CD4-positive, alpha-beta T cell treated with Interleukin-6 at 100 ng/mL for 8 hours (primary cell): Measurements from ENCODE around the gene PKP1.
"Not testable (repeated sequence)": the region's sequence is repeated elsewhere in the genome, so short reads cannot be mapped to it uniquely, and the experiment has no call there.

ENCODE experiments used
- DNase-seq: peaks from one replicate; pipeline ENCODE4 v3.0.0-alpha.2; 2020; ENCODE audit warnings: mixed read lengths, low spot score

Gene PKP1, protein sequence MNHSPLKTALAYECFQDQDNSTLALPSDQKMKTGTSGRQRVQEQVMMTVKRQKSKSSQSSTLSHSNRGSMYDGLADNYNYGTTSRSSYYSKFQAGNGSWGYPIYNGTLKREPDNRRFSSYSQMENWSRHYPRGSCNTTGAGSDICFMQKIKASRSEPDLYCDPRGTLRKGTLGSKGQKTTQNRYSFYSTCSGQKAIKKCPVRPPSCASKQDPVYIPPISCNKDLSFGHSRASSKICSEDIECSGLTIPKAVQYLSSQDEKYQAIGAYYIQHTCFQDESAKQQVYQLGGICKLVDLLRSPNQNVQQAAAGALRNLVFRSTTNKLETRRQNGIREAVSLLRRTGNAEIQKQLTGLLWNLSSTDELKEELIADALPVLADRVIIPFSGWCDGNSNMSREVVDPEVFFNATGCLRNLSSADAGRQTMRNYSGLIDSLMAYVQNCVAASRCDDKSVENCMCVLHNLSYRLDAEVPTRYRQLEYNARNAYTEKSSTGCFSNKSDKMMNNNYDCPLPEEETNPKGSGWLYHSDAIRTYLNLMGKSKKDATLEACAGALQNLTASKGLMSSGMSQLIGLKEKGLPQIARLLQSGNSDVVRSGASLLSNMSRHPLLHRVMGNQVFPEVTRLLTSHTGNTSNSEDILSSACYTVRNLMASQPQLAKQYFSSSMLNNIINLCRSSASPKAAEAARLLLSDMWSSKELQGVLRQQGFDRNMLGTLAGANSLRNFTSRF

DNA sequence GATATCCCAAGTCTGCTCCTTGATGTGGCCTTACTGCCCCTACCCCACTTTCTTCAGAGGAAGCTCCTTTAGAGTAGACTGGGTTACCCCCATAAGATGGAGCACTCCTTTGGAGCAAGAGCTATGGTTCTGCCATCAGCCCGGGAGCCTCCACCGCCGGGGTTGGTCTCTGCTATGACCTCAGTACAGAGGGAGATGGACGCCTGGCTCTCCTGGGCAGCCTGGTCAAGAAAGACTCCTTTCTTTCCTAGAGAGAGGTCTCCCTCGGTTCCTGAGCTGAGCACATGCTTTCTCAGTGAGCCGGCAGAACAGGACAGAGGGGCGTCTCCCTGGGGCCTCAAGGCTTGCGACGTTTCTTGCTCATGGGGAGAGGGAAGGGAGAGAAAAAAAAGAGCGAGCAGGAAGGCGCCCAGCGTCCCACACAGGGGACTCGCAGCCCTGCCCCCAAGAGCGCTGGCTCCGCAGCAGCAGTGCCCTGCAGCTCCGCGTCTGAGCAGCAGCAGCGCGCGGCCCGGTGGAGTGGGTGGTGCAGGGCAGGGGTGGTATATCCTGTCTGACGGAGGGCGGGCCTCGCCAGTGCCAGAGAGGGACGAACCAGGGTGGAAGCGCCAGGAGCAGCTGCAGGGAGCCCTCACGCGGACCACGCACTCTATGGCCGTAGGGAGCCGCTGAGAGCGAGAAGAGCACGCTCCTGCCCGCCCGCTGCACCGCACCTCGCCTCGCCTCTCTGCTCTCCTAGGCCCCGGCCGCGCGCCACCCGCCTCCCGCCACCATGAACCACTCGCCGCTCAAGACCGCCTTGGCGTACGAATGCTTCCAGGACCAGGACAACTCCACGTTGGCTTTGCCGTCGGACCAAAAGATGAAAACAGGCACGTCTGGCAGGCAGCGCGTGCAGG is at the start of gene PKP1:
Gene PKP1 (plus strand): TSS at position 576 of the 899 bp plus-strand sequence. CDS start 197 bp downstream, at position 773.
- DNase-seq = no peak

DNA sequence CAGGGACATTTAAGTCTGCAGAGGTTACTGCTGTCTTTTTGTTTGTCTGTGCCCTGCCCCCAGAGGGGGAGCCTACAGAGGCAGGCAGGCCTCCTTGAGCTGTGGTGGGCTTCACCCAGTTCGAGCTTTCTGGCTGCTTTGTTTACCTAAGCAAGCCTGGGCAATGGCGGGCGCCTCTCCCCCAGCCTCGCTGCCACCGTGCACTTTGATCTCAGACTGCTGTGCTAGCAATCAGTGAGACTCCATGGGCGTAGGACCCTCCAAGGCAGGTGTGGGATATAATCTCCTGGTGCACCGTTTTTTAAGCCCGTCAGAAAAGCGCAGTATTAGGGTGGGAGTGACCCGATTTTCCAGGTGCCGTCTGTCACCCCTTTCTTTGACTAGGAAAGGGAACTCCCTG is 43.7 kb upstream of the PKP1 start:
- DNase-seq = not testable (repeated sequence)

DNA sequence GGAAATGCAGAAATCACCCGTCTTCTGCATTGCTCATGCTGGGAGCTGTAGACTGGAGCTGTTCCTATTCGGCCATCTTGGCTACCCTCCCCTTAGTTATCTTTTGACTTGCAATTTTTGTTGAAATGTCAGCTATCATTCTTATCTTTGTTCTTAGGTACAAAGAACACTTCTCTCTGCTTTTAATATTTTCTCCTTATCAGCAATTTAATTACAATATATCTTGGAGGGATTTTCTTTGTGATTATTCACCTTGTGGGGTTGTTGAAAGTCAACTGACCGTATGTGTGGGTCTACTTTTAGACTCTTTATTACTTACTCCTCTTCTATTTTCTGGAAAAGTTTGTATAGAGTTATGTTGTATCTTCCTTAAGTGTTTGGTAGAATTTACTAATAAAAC is 43.1 kb upstream of the PKP1 start:
- no peak for DNase-seq

DNA sequence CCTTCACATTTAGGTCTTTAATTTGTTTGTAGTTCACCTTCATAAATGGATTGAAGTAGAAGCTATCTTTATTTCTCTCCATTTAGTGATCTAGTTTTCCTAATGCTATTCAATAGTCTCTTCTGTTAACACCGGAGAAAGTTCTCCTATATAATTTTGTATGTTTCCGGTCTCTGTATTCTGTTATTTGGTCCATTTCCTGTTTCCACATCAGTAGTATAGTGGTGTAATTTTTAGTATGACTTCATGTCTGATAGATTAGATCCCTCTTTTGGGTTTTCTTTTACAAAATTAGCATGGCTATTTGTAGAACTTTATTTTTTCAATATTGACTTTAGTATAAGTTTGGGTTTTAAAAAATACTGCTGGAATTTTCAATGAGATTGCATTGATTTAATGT is 41.6 kb upstream of the PKP1 start:
- DNase-seq = no peak

DNA sequence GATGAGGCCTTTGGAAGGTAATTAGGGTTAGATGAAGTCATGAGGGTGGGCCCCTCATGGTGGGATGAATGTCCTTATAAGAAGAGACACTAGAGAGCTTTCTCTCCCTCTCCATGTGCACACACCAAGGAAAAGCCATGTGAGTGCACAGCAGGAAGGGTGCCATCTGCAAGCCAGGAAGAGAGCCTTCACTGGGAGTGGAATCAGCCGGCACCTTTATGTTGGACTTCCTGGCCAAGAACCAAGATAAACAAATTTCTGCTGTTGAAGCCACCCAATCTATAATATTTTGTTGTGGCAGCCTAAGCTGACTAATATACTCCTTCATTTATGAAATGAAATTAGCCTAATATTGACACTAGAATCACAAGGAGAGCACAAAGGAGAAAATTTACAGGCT is 38.2 kb upstream of the PKP1 start:
- no peak for DNase-seq

DNA sequence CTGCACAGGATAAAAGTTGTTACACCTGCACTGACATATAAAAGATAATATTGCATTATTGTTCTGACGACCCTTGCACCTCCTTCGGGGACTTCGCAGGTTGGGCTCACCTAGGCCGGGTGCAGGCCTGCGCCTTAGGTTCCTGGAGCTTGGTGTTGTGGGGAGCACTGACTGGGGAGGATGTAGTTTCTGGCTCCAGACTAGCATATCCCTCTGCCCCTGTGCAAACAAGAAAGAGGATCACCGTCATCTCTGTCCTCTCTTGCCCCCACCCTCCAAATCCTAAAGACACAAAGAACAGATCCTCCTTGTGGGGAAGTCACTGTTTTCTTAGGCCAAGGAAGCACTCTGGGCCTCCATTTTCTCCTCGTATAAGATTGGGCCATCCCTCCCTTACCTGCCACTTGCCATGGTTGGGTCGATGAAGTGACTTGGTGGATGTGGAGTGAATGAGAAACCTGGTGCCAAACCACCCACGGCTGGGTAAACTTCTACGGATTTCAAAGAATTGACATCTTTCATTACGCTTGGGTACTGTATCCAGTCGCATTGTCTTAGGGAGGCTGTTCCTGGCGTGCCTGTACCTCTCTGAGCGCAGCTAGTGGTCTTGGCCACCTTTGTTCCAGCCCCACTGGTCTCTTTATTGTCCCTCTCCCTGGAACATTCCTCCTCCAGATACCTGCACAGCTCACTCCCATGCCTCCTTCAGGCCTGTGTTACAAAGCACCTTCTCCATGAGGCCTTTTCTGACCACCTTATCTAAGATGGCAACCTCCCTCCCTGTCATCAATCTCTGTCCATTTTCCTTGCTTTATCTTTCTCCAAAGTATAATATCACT is 34.4 kb upstream of the PKP1 start:
- DNase-seq = no peak

DNA sequence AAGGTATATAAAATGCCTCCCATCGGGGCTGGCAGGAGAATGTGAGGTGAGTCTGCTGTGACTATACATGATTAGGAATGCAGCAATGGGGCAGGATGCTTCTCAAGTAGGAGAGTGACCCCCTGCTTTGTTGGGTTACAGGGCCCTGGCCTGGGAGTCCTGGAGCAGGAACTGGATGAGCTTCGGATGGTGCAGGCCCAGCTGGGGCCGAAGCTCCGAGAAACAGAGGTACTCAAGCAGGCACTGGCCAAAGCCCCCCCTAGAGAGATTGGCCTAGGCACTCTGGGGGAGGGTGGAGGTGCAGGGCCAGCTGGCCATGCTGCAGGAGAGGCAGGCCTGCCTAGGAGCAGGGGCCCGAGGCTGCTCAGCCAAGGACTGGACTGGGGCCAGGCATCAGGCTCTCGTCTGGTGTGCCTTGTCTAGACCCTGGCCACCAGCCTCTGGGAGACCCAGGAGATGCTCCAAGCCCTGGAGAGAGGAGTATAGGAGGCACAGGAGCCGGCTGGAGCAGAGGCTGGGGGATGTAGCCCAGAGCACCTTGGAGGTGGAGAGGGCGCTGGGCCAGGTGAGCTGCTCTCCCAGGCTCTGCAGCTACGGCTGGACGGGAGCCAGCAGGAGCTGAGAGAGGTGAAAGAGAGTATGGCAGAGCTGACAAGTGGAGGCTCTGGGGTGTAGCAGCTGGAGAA is 32.8 kb upstream of the PKP1 start:
- DNase-seq = no peak

DNA sequence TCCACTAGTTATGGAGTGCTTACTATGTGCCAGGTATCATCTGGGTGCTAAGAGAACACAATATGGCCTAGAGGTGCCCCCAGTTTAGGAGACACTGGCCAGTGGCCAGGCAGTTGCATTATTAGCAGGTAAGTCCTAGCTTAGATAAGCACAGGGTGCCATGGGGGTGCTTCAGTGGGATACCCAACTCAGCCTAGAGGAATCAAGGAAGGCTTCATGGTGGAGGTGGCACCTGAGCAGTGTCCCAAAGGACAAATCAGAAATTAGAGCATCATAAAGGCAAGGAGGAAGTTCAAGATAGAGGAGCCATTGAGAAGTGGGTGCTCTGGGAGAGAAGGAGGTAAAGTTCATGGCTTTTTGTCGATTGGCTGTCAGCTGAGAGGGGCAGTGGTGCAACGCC is 31.9 kb upstream of the PKP1 start:
- no peak for DNase-seq

DNA sequence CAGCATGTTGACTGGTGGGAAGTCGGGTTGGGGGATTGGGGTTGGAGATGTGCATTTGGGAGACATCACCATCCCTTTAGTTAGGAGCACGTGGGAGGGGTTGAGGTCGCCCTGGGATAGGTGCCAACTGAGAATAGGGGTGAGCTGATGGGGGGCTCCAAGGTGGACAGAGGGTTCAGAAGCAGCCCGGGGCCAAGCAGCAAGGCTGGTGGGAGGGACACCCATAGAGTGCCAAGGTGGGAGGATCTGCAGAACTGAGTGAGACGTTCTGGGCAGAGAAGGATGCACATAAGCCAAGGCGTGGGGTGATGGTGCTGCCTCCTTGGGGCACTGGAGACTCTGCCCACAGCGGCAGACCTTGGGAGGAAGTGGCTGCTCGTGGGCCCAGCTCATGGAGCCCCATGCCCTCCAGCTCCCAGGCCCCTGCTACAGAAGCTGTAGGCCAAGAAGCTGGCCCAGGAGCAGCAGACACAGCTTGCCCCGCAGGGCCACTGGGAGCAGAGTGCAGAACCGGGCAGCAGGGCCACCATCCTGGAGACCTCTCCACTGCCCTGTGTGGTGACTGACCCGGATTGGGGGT is 31.4 kb upstream of the PKP1 start:
- DNase-seq = no peak

DNA sequence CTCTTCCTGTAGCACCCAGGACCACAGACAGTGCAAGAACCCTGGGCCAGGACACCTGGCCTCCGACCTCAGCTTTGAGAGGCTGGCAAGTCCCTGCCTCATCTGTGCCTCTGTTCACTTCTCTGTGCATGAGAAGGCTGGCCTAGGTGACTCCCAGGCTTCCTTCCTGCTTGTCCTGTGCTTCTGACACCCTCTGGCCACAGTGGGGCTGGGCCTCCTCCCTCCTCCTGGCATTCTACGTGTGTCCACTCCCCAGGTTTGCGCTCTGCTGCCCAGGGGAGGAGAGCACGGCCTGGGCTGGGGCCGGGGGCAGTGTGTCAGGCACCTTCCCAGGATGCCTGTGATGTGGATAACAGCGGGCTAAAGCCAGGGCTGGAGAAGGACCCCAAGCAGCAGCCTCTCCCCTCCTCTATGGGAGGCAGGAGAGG is 30.3 kb upstream of the PKP1 start:
- DNase-seq = no peak

DNA sequence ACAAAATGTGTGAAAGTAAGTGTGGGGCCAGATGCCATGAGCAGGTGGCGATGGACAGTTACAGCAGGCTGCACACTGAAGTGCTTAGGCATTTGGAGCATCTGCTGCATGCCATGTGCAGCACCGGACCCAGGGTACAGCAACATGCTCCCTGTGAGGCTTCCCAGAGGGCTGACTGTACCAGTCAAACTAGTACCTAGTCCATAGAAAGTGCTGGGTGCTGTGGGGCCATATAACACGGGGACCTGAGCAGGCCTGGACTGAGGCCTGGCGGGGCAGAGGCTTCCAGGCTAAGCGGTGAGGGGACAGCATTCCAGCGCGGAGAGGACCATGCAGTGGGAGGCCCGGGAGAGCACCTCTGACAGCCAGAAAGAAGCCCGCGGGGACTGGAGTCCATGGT is 29.9 kb upstream of the PKP1 start:
- DNase-seq = no peak

DNA sequence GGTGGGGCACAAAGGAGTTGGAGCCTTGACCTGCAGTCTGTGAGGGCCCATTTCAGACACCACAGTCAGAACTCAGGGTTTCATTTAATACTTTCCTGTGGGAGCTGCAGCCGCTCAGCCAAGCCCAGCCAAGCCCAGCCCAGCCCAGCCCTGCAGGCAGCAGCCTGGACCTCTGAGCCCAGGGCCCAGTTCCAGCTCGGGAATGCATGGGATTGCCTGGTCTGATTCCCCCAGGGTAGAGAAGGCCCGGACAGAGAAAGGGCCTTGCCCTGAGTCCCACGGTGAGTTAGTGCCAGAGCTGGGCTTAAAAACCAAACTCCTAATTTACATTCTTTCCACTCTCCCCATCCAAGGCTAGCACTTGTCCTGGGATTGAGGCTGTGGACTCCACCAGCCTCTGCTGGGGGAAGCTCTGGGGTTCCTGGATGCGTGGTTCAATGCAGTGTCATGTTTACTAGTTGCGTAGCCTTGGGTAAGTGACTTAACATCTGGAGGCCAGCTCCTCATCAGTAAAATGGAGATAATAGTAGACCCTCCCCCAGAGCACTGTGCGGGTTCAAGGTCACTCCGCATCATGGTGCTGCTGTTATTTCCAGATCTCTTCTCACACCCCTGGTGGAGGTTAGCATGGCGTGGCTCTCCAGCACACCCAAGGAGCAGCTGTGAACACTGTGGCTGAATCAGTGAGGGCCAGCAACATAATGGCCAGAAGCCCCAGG is 29.2 kb upstream of the PKP1 start:
- DNase-seq = no peak

DNA sequence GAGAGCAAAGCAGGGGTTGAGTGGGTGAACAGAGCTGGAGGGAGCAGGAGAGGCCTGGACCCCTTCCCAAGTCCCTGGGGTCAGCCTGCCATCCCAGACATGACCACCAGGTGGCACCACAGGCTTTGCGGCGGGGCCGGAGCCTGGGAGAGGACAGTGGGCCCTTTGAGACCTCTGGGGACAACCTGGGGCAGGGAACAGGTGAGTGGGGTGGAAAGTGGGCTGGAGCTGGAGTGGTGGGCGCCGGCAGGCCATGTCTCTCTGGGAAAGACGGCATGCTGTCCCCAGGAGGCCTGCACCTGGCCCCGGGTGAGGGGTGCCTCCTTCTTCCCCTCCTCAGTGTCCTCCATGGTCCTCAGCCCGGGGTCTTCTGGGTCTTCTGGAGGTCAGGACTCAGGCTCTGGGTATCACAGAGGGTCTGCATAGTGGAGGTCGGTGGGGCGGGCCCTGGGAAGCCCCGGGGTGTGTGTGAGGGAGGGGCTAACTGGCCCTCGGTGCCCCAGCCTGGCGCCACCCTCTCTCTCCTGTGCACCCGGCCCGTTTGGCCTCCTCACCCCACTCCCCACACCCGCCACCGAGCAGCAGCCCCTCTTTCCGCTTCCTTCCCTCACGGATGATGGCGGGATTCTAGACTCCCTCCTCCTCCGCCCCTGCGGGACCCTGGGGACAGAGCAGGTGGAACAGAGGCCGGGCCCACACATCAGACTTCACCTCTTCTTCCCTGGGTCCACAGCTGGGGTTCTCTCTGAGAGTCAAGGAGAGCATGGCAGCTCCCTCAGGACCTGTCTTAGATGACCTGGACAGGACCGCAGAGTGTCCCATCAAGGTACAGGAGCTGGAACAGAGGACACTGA is 28.5 kb upstream of the PKP1 start:
- DNase-seq = peak; percentile 24

DNA sequence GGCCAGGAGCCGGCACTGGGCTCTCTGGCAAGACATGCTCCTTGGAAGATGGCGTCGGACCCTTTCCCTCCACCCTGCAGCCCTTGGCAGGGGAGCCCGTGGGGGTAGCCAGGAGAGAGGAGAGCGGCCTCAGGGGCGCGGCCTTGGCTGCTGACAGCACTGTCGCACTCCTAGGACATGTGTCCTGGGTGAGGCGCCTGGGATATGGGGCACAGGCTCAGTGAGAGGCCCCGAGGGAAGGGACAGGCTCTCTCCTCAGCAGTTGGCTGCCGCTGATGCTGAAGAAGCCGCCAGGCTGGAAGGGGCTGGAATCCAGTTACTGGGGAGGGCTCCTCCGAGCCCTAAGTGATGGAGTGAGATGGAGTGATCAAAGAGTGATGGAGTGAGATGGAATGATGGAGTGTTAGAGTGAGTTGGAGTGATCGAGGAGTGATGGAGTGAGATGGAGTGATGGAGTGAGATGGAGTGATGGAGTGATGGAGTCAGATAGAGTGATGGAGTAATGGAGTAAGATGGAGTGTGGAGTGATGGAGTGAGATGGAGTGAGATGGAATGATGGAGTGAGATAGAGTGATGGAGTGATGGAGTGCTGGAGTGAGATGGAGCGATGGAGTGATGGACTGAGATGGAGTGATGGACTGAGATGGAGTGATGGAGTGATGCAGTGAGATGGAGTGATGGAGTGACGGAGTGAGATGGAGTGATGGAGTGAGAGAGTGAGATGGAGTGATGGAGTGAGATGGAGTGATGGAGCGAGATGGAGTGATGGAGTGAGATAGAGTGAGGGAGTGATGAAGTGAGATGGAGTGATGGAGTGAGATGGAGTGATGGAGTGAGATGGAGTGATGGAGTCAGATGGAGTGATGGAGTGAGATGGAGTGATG is 27.6 kb upstream of the PKP1 start:
- DNase-seq = no peak

DNA sequence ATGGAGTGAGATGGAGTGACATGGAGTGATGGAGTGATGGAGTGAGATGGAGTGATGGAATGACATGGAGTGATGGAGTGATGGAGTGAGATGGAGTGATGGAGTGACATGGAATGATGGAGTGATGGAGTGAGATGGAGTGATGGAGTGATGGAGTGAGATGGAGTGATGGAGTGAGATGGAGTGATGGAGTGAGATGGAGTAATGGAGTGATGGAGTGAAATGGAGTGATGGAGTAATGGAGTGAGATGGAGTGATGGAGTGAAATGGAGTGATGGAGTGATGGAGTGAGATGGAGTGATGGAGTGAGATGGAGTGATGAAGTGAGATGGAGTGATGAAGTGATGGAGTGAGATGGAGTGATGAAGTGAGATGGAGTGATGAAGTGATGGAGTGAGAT is 25.2 kb upstream of the PKP1 start:
- DNase-seq = not testable (repeated sequence)

DNA sequence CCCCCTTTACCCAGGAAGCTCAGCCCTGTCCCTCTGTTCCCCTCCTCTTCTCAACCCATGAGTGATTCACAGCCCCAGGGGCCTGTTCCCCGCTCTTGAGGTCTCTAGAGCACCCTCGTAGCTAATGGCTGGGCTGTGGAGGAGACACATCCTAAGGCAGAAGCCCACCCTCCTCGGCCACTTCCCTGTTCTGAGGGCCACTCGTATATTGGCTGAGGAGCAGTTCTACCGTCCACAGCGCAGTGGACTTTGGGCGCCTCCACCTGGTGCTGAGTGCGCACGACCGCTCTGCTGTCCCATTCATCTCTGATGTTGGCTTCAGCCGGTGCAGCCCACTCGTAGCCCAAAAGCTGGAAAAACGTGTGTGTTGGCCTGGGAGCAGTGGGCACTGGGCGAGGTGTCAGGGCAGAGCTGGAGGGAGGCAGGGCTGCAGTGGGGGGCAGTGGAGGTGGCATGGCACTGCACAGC is 24.5 kb upstream of the PKP1 start:
- DNase-seq = no peak

DNA sequence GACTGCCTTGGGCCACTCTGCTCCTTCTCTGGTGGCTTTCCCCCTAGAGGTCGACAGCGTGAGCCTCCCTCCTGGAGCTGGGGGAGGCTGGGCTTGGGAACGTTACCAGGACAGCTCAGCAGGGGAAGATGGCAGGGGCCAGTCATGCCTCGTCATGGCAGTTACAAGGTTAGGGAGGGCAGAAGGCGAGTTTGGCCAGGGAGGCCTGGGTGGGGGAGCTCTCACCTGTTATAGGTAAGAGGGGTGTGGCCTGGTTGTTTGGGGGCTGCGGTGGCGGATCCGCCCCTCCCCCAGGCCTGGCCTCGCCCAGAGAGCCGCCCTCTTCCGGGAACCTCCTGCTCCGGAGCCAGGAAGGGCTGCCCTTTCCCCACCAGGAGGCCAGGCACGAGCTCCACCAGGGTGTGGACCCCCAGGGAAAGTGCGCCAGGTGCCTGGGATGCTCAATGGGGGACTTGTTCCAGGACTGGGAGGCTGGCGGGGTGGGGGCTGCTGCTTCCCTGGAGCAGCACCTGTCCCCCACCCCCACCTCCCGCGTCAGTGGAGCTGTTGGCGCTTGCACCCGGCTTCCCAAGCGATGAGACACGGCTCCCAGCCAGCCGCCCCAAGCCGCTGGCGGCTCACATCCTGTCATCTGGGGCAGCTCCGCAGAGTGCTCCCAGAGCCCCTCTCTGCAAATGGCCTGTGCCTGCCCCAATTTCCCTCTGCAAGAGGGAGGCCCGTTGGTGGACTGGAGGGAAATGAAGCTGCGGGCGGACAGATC is 23.6 kb upstream of the PKP1 start:
- no peak for DNase-seq
